ENCODE results near the gene MEF2D. TPM values are rescaled to one million over a fixed set of nuclear protein-coding genes. Genes with fewer than 3 reads are reported as not detected.

Gene MEF2D
- total RNA-seq, 1 donor from 2014 or later = 60.8 TPM

GRCh38 chr1:156475568-156476500 is 24.7 kb downstream of the MEF2D start:
- intact Hi-C loops (cut with DNase I) = no loop called here
- H3K9me3 ChIP-seq = no peaks in the 10 kb centered on the region
- no peak for TF ChIP-seq CTCF (IDR thresholded peaks at IDR 0.05)
- no peaks in the 10 kb centered on the region for H3K27me3 ChIP-seq
- no peak overlapping the region for H3K4me3 ChIP-seq
- peak overlapping the region; percentile 55 for H3K27ac ChIP-seq
- ATAC-seq = no peak
- DNase-seq = peak; percentile 68
- peaks cover 13% of the 10 kb centered on the region for H3K4me1 ChIP-seq
- peaks cover 98% of the 10 kb centered on the region for H3K36me3 ChIP-seq

- no peak for TF ChIP-seq CTCF (IDR thresholded peaks at IDR 0.05)
- H3K27ac ChIP-seq = no peak overlapping the region
- no peak overlapping the region for H3K4me3 ChIP-seq
- ATAC-seq (no peak), DNase-seq (peak; percentile 48)
- H3K4me1 ChIP-seq = peaks cover 11% of the 10 kb centered on the region
- H3K27me3 ChIP-seq = no peaks in the 10 kb centered on the region
- intact Hi-C loops (cut with DNase I) = no loop called here
- H3K36me3 ChIP-seq = peaks cover 98% of the 10 kb centered on the region
- no peaks in the 10 kb centered on the region for H3K9me3 ChIP-seq
These were observed 25.6 kb downstream of the MEF2D start for GRCh38 chr1:156474966-156475365.

GRCh38 chr1:156471496-156472490 is 28.8 kb downstream of the MEF2D start:
- H3K4me3 ChIP-seq = no peak overlapping the region
- DNase-seq = peak; percentile 86
- peak overlapping the region; percentile 70 for H3K27ac ChIP-seq
- intact Hi-C loops (cut with DNase I) = no loop called here
- H3K4me1 ChIP-seq = peaks cover 11% of the 10 kb centered on the region
- no peak for TF ChIP-seq CTCF (IDR thresholded peaks at IDR 0.05)
- H3K36me3 ChIP-seq = peaks cover 98% of the 10 kb centered on the region
- H3K27me3 ChIP-seq = no peaks in the 10 kb centered on the region
- H3K9me3 ChIP-seq = no peaks in the 10 kb centered on the region
- ATAC-seq = peak; percentile 87

GRCh38 chr1:156470473-156470872 is 30.1 kb downstream of the MEF2D start:
- H3K36me3 ChIP-seq = peaks cover 98% of the 10 kb centered on the region
- ATAC-seq = no peak

More at GRCh38 chr1:156470473-156470872, 30.1 kb downstream of the MEF2D start:
- no peak overlapping the region for H3K4me3 ChIP-seq
- H3K27me3 ChIP-seq = no peaks in the 10 kb centered on the region
- H3K27ac ChIP-seq = no peak overlapping the region
- no peak for TF ChIP-seq CTCF (IDR thresholded peaks at IDR 0.05)
- H3K4me1 ChIP-seq = peaks cover 11% of the 10 kb centered on the region
- intact Hi-C loops (cut with DNase I) = no loop called here
- DNase-seq = no peak
- no peaks in the 10 kb centered on the region for H3K9me3 ChIP-seq
